Measurements from ENCODE around the gene ZNF689. TPM values are rescaled to one million over a fixed set of nuclear protein-coding genes. Genes with fewer than 3 reads are reported as not detected.

The ZNF689 gene
- total and polyA plus RNA-seq, 2 of the 13 experiments (the other 11 are each of a cell fraction or from before 2014, with no cell fraction given) = 9.7 to 19.5 TPM

- peaks cover 77% of the 10 kb centered on the region for H3K4me1 ChIP-seq (ENCODE audit: insufficient read depth, low read length)
- CTCF ChIA-PET (ENCODE audit: low intra/inter-chr PET ratio, low total read pairs) = no interaction called here
- in situ Hi-C loops (cut with HindIII; ENCODE audit: extremely low pct_ligation_motif_present, low pct_unique_long_range_greater_than_20kb) (loop anchor here (5.0 kb wide), 1 partner anchor 51 kb away; no protein-coding TSS in a partner anchor), intact Hi-C loops (cut with micrococcal nuclease; ENCODE audit: unreplicated experiment) (loop anchor here (1.0 to 2.0 kb wide), 3 partner anchors 13 to 39 kb away; partner anchors contain the start of genes ZNF689 and ZNF764)
- H3K36me3 ChIP-seq (replicated peaks in 1 of 2; ENCODE audit: control insufficient read depth in 1 of 2, insufficient read depth in 2 of 2, low read length in 2 of 2) = no peaks in the 10 kb centered on the region
- no peak for FAIRE-seq
- H3K9me3 ChIP-seq (ENCODE audit: low read length) = no peaks in the 10 kb centered on the region
- peaks cover 2% of the 10 kb centered on the region for H3K79me2 ChIP-seq (ENCODE audit: insufficient read depth, low read length)
- peak overlapping the region; percentile 93 for H3K9ac ChIP-seq (ENCODE audit: insufficient read depth, low read depth, low read length)
- peak overlapping the region; percentile 89 for H3K27ac ChIP-seq (ENCODE audit: extremely low read length, insufficient read depth, low read length)
- peak overlapping the region; percentile 94 for H3K4me2 ChIP-seq (ENCODE audit: low read depth, low read length)
- ATAC-seq = peak; percentile 23
- peak overlapping the region; percentile 89 to 97 (median 93) for H3K4me3 ChIP-seq (replicated peaks in 1 of 3; ENCODE audit: insufficient read depth in 1 of 3, low read depth in 2 of 3, low read length in 3 of 3)
- no peak for DNase-seq (ENCODE audit: low spot score)
- POLR2A ChIA-PET = interaction anchor here (0.7 to 3.3 kb wide), 16 partner anchors 13 to 141 kb away, joined by 3 to 73 read pairs (median 6); partner anchors contain the start of genes DCTPP1, FBRS, ZNF689 and ZNF747
- H2AFZ ChIP-seq (ENCODE audit: low read length) = no peak overlapping the region
- BruUV-seq (replicated peaks) = no TSS peak
- no peaks in the 10 kb centered on the region for H4K20me1 ChIP-seq (ENCODE audit: insufficient read depth, low read length)
- H3K27me3 ChIP-seq (ENCODE audit: control insufficient read depth in 1 of 2, insufficient read depth in 2 of 2, low read length in 2 of 2) = no peaks in the 10 kb centered on the region
- 16% methylated on average over 10 of the region's 22 CpGs for WGBS (ENCODE audit: low lambda C conversion rate)
- TF ChIP-seq SRY (CRISPR knock-in tag; IDR thresholded peaks at IDR 0.05) (0 out of 2 replicates have a peak, but pooled peaks have one; percentile 76), ZNF567 (CRISPR knock-in tag; IDR thresholded peaks at IDR 0.05; ENCODE audit: borderline replicate concordance) (0 out of 2 replicates have a peak, but pooled peaks have one; percentile 47), ZNF331 (CRISPR knock-in tag; IDR thresholded peaks at IDR 0.05) (no peak), AGO1 (IDR thresholded peaks at IDR 0.05; ENCODE audit: low read depth, low read length, poor library complexity, severe bottlenecking) (no peak), TFE3 (CRISPR knock-in tag; IDR thresholded peaks at IDR 0.05) (0 out of 2 replicates have a peak, but pooled peaks have one; percentile 33), SOX6 (IDR thresholded peaks at IDR 0.05) (no peak), SOX6 (CRISPR knock-in tag; IDR thresholded peaks at IDR 0.05) (no peak; the same call in 1 of the 2 replicates), PRMT3 (CRISPR knock-in tag; IDR thresholded peaks at IDR 0.05; ENCODE audit: borderline replicate concordance, low read depth) (0 out of 2 replicates have a peak, but pooled peaks have one; percentile 27), BCLAF1 (IDR thresholded peaks at IDR 0.05) (no peak), NR2F2 (IDR thresholded peaks at IDR 0.05; ENCODE audit: borderline replicate concordance, low read depth) (0 out of 2 replicates have a peak, but pooled peaks have one; percentile 12), FOXJ3 (CRISPR knock-in tag; IDR thresholded peaks at IDR 0.05; ENCODE audit: borderline replicate concordance) (no peak), ATF3 (CRISPR knock-in tag; IDR thresholded peaks at IDR 0.05) (no peak), ZNF275 (CRISPR knock-in tag; IDR thresholded peaks at IDR 0.05; ENCODE audit: borderline replicate concordance) (0 out of 2 replicates have a peak, but pooled peaks have one; percentile 25), SMYD3 (CRISPR knock-in tag; IDR thresholded peaks at IDR 0.05) (no peak), ZNF577 (CRISPR knock-in tag; IDR thresholded peaks at IDR 0.05; ENCODE audit: borderline replicate concordance, low read depth) (0 out of 2 replicates have a peak, but pooled peaks have one; percentile 32), TEAD3 (CRISPR knock-in tag; optimal IDR thresholded peaks at IDR 0.05; ENCODE audit: borderline replicate concordance) (peak; percentile 14), POLR2AphosphoS5 (IDR thresholded peaks at IDR 0.05; ENCODE audit: low read depth, low read length) (peak; percentile 8; the same call in 1 of the 2 replicates)
These were observed 39.3 kb downstream of the ZNF689 start for GRCh38 chr16:30570636-30571444.

Data from HepG2 (cell line).